Loucy (cell line): ENCODE results near the gene HSCB.

ENCODE experiments used
- H2AFZ ChIP-seq: fragments of 200-600 bp; sonication (generic); 2 replicates; pipeline ENCODE4 v1.6.0; 2016; ENCODE audit warnings: antibody characterized with exemption, mild to moderate bottlenecking, low read length, moderate library complexity
- H3F3A ChIP-seq: fragments of 200-600 bp; 2 replicates; pipeline ENCODE4 v1.6.0; 2016; ENCODE audit warnings: antibody characterized with exemption, low read depth, mild to moderate bottlenecking
- H3K27me3 ChIP-seq: fragments of 200-600 bp; sonication (generic); 2 replicates; pipeline ENCODE4 v1.6.1; 2014; ENCODE audit warnings: low read length, mild to moderate bottlenecking; ENCODE audit not compliant: insufficient read depth, poor library complexity, severe bottlenecking
- H3K36me3 ChIP-seq: fragments of 200-600 bp; sonication (generic); 2 replicates; pipeline ENCODE4 v1.6.1; 2016; ENCODE audit warnings: low read length; ENCODE audit not compliant: insufficient read depth
- H3K4me1 ChIP-seq: fragments of 200-600 bp; sonication (generic); 2 replicates; pipeline ENCODE4 v1.5.1; 2014; ENCODE audit warnings: low read length, mild to moderate bottlenecking; ENCODE audit not compliant: insufficient read depth, poor library complexity, severe bottlenecking
- H3K4me2 ChIP-seq: fragments of 200-600 bp; sonication (generic); 2 replicates; pipeline ENCODE4 v1.6.0; 2014; ENCODE audit warnings: antibody characterized with exemption, low read length, low read depth, mild to moderate bottlenecking; ENCODE audit not compliant: poor library complexity, severe bottlenecking
- H3K4me3 ChIP-seq: fragments of 200-600 bp; sonication (generic); 2 replicates; pipeline ENCODE4 v1.5.1; 2014; ENCODE audit warnings: low read length, mild to moderate bottlenecking, mixed read lengths; ENCODE audit not compliant: poor library complexity, severe bottlenecking
- H3K79me2 ChIP-seq: fragments of 200-600 bp; sonication (generic); 2 replicates; pipeline ENCODE4 v1.6.1; 2014; ENCODE audit warnings: low read length; ENCODE audit not compliant: insufficient read depth
- H3K9ac ChIP-seq: fragments of 200-600 bp; sonication (generic); 2 replicates; pipeline ENCODE4 v1.6.0; 2014; ENCODE audit warnings: mild to moderate bottlenecking, low read depth, low read length, moderate library complexity; ENCODE audit not compliant: poor library complexity, severe bottlenecking
- H3K9me2 ChIP-seq: fragments of 200-600 bp; sonication (generic); replicated peaks from 2 replicates; pipeline ENCODE4 v1.6.1; 2016; ENCODE audit warnings: low read depth, low read length, mixed read lengths
- H3K9me3 ChIP-seq: fragments of 200-600 bp; sonication (generic); 2 replicates; pipeline ENCODE4 v1.6.1; 2014; ENCODE audit warnings: mild to moderate bottlenecking, antibody characterized with exemption, low read length, low read depth; ENCODE audit not compliant: insufficient read depth
- H4K20me1 ChIP-seq: fragments of 200-600 bp; sonication (generic); 2 replicates; pipeline ENCODE4 v1.6.0; 2014; ENCODE audit warnings: antibody characterized with exemption, low read length, mild to moderate bottlenecking; ENCODE audit not compliant: insufficient read depth, poor library complexity, severe bottlenecking
- EZH2phosphoT487 ChIP-seq: fragments of 200-600 bp; IDR thresholded peaks from 2 replicates; pipeline ENCODE4 v1.6.1; 2018; ENCODE audit warnings: antibody characterized with exemption, mild to moderate bottlenecking, moderate library complexity, borderline replicate concordance
- TF ChIP-seq, protein P1 (sequence below): fragments of 200-600 bp; sonication (generic); conservative IDR thresholded peaks from 2 replicates; pipeline ENCODE4 v1.5.1; 2014; ENCODE audit warnings: mild to moderate bottlenecking, antibody characterized with exemption, low read length

Gene HSCB

DNA sequence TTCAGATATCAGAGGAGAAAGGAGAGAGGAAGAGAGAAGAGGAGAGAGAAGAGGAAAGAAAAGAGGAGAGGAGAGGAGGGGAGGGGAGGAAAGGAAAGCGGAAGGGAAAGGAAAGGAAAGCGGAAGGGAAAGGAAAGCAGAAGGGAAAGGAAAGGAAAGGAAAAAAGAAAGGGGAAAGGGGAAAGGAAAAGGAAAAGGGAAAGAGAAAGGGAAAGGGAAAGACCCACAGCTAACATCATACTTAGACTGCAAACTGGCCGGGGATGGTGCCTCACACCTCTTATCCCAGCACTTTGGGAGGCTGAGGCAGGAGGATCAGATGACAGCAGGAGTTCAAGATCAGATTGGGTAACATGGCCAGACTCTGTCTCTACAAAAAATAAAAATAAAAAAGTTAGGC lies 11.7 kb upstream of the HSCB start:
- H3K4me3 ChIP-seq, result no peak overlapping the region
- H3K27me3 ChIP-seq, result no peaks in the 10 kb centered on the region
- no peak overlapping the region for H3K9ac ChIP-seq
- H3K4me2 ChIP-seq, result no peak overlapping the region
- H4K20me1 ChIP-seq, result no peaks in the 10 kb centered on the region
- H3K4me1 ChIP-seq, result no peaks in the 10 kb centered on the region
- H3K9me3 ChIP-seq, result no peaks in the 10 kb centered on the region
- peaks cover 19% of the 10 kb centered on the region; the same call in 1 of the 2 replicates for H3K79me2 ChIP-seq
- no peak for TF ChIP-seq EZH2phosphoT487
- TF ChIP-seq, protein P1, sequence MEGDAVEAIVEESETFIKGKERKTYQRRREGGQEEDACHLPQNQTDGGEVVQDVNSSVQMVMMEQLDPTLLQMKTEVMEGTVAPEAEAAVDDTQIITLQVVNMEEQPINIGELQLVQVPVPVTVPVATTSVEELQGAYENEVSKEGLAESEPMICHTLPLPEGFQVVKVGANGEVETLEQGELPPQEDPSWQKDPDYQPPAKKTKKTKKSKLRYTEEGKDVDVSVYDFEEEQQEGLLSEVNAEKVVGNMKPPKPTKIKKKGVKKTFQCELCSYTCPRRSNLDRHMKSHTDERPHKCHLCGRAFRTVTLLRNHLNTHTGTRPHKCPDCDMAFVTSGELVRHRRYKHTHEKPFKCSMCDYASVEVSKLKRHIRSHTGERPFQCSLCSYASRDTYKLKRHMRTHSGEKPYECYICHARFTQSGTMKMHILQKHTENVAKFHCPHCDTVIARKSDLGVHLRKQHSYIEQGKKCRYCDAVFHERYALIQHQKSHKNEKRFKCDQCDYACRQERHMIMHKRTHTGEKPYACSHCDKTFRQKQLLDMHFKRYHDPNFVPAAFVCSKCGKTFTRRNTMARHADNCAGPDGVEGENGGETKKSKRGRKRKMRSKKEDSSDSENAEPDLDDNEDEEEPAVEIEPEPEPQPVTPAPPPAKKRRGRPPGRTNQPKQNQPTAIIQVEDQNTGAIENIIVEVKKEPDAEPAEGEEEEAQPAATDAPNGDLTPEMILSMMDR, result no peak
- H2AFZ ChIP-seq, result no peak overlapping the region
- H3F3A ChIP-seq, result no peaks in the 10 kb centered on the region
- H3K36me3 ChIP-seq, result peaks cover 36% of the 10 kb centered on the region; the same call in 1 of the 2 replicates
- H3K9me2 ChIP-seq, result no peaks in the 10 kb centered on the region

DNA sequence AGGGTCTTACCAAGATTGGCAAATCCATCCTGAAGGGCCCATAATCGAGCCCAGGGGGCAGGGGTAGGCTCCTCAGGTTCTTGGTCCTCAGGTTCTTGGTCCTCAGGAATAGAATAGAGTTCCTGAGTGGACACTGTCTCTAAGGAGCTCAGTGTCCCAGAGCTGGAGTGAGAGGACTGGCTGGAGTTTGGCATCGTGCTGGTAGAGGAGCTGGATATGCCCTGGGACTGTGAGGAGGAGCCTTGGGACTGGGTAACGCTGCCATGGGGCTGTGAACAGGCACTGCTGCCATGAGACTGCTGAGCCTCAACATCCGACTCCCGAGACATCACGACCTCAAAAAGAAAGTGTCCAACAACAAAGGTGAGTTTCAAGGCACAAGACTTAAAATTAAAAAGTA lies 7.4 kb upstream of the HSCB start:
- Histone ChIP-seq H3K9ac (no peak overlapping the region), H3K9me3 (no peaks in the 10 kb centered on the region), H3K4me3 (no peak overlapping the region), H4K20me1 (peaks cover 5% of the 10 kb centered on the region), H3K4me2 (no peak overlapping the region), H3K9me2 (no peaks in the 10 kb centered on the region), H3K36me3 (peaks cover 13% of the 10 kb centered on the region; the same call in 1 of the 2 replicates), H3F3A (no peaks in the 10 kb centered on the region), H2AFZ (no peak overlapping the region), H3K27me3 (no peaks in the 10 kb centered on the region), H3K4me1 (peaks cover 23% of the 10 kb centered on the region), H3K79me2 (peaks cover 51% of the 10 kb centered on the region)
- TF ChIP-seq EZH2phosphoT487, result no peak
- TF ChIP-seq, protein P1, result no peak

DNA sequence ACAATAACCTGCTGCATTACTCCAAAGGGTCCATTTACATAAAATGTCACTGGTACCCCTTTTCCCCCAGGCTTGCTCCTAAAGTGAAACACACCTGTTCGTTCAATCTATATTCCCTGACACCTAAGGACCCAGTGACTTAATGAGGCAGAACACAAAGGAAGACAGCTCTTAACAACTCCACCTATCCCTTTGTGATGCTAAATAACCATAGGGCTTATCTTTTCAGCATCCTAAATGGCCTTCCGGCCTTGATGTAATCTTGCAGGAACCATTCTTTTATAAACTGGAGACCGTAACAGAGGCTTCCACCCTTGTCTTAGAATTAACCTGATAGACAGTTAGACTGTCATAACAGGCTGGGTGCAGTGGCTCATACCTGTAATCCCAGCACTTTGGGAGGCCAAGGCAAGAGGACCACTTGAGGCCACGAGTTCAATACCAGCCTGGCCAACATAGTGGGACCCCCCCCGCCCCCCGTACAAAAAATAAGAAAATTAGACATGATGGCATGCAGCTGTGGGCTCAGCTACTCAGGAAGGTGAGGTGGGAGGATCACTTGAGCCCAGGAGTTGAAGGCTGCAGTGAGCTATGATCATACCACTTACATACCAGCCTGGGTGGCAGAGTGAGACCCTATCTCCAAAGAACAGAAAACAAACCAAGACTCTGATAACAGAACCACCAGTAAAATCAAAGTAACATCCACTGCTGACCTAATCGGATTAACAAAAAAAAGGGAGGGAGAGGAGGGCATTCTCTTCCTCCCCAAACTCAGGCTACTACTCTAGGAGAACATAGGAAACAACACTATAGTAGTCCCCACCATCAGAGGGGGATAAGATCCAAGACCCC lies 5.3 kb upstream of the HSCB start:
- H3K9ac ChIP-seq, result no peak overlapping the region
- H3K4me1 ChIP-seq, result peaks cover 34% of the 10 kb centered on the region
- peaks cover 5% of the 10 kb centered on the region for H4K20me1 ChIP-seq
- H3K4me3 ChIP-seq, result no peak overlapping the region
- no peaks in the 10 kb centered on the region for H3K27me3 ChIP-seq
- no peaks in the 10 kb centered on the region for H3F3A ChIP-seq
- H3K4me2 ChIP-seq, result peak overlapping the region; percentile 69
- TF ChIP-seq, protein P1, result no peak
- TF ChIP-seq EZH2phosphoT487, result no peak
- H3K9me2 ChIP-seq, result no peaks in the 10 kb centered on the region
- no peak overlapping the region for H2AFZ ChIP-seq
- peaks cover 13% of the 10 kb centered on the region; the same call in 1 of the 2 replicates for H3K36me3 ChIP-seq
- H3K9me3 ChIP-seq, result no peaks in the 10 kb centered on the region
- H3K79me2 ChIP-seq, result peaks cover 71% of the 10 kb centered on the region
